SK-N-SH treated with all-trans-retinoic acid at 6 μM for 48 hours (cell line): ENCODE measurements around the gene FAR2.

Experiments used
- ATAC-seq: fragments of 200-7000 bp; cut with Tn5 transposase; 3 replicates; pipeline ENCODE4 v1.9.1; 2020; ENCODE audit warnings: mild to moderate bottlenecking, moderate library complexity
- ARNTL ChIP-seq: fragments of 450-650 bp; formaldehyde crosslinking; IDR thresholded peaks from 2 replicates; pipeline ENCODE4 v1.5.0; 2020; ENCODE audit warnings: low read depth, mild to moderate bottlenecking, moderate library complexity, borderline replicate concordance
- BACH2 ChIP-seq: fragments of 250-450 bp; sonication (Bioruptor Pico); IDR thresholded peaks from 2 replicates; pipeline ENCODE4 v1.9.0; 2021; ENCODE audit warnings: mild to moderate bottlenecking, borderline replicate concordance
- CREB5 ChIP-seq: fragments of 250-450 bp; sonication (Bioruptor Pico); IDR thresholded peaks from 2 replicates; pipeline ENCODE4 v1.5.1; 2020; ENCODE audit warnings: low read depth, mild to moderate bottlenecking, moderate library complexity
- CSDC2 ChIP-seq: fragments of 250-450 bp; sonication (Bioruptor Pico); IDR thresholded peaks from 2 replicates; pipeline ENCODE4 v1.5.0; 2020; ENCODE audit warnings: mild to moderate bottlenecking, moderate library complexity
- ESRRG ChIP-seq: fragments of 250-450 bp; sonication (Bioruptor Pico); IDR thresholded peaks from 2 replicates; pipeline ENCODE4 v1.6.1; 2021; ENCODE audit warnings: mild to moderate bottlenecking
- ISL1 ChIP-seq: fragments of 250-450 bp; sonication (Bioruptor Pico); IDR thresholded peaks from 2 replicates; pipeline ENCODE4 v2.1.2; 2022; ENCODE audit warnings: mild to moderate bottlenecking, moderate library complexity
- OSR1 ChIP-seq: fragments of 250-450 bp; sonication (Bioruptor Pico); IDR thresholded peaks from 2 replicates; pipeline ENCODE4 v1.8.0; 2022; ENCODE audit warnings: moderate library complexity, mild to moderate bottlenecking, inconsistent platforms
- PATZ1 ChIP-seq: fragments of 250-450 bp; sonication (Bioruptor Pico); IDR thresholded peaks from 2 replicates; pipeline ENCODE4 v1.8.0; 2020; ENCODE audit warnings: mild to moderate bottlenecking, moderate library complexity, borderline replicate concordance
- POU6F1 ChIP-seq: fragments of 250-450 bp; sonication (Bioruptor Pico); IDR thresholded peaks from 2 replicates; pipeline ENCODE4 v1.8.0; 2021; ENCODE audit warnings: low read depth, mild to moderate bottlenecking, moderate library complexity, borderline replicate concordance
- RARB ChIP-seq: fragments of 250-450 bp; sonication (Bioruptor Pico); IDR thresholded peaks from 2 replicates; pipeline ENCODE4 v1.8.0; 2021; ENCODE audit warnings: mild to moderate bottlenecking, moderate library complexity
- SNAI2 ChIP-seq: fragments of 250-450 bp; sonication (Bioruptor Pico); IDR thresholded peaks from 2 replicates; pipeline ENCODE4 v1.5.0; 2020; ENCODE audit warnings: mild to moderate bottlenecking, moderate library complexity
- TCF4 ChIP-seq: fragments of 250-450 bp; sonication (Bioruptor Pico); IDR thresholded peaks from 2 replicates; pipeline ENCODE4 v1.8.0; 2021; ENCODE audit warnings: mild to moderate bottlenecking, moderate library complexity, borderline replicate concordance
- TOX ChIP-seq: fragments of 250-450 bp; sonication (Bioruptor Pico); IDR thresholded peaks from 2 replicates; pipeline ENCODE4 v1.8.0; 2021; ENCODE audit warnings: mild to moderate bottlenecking, moderate library complexity, borderline replicate concordance
- TSHZ2 ChIP-seq: fragments of 250-450 bp; sonication (Bioruptor Pico); IDR thresholded peaks from 2 replicates; pipeline ENCODE4 v1.5.0; 2020; ENCODE audit warnings: mild to moderate bottlenecking, moderate library complexity
- ZC3H10 ChIP-seq: fragments of 250-450 bp; sonication (Bioruptor Pico); IDR thresholded peaks from 2 replicates; pipeline ENCODE4 v1.5.1; 2021; ENCODE audit warnings: mild to moderate bottlenecking, moderate library complexity
- ZFP3 ChIP-seq: fragments of 250-450 bp; sonication (Bioruptor Pico); IDR thresholded peaks from 2 replicates; pipeline ENCODE4 v1.5.0; 2020; ENCODE audit warnings: mild to moderate bottlenecking, moderate library complexity
- ZFP30 ChIP-seq: fragments of 450-650 bp; formaldehyde crosslinking; IDR thresholded peaks from 2 replicates; pipeline ENCODE4 v1.5.0; 2022; ENCODE audit warnings: mild to moderate bottlenecking, moderate library complexity
- ZNF565 ChIP-seq: fragments of 450-650 bp; formaldehyde crosslinking; conservative IDR thresholded peaks from 2 replicates; pipeline ENCODE4 v1.5.0; 2020; ENCODE audit warnings: low read depth, mild to moderate bottlenecking, moderate library complexity
- ZNF70 ChIP-seq: fragments of 450-650 bp; formaldehyde crosslinking; IDR thresholded peaks from 2 replicates; pipeline ENCODE4 v1.5.0; 2020; ENCODE audit warnings: mild to moderate bottlenecking, moderate library complexity

The FAR2 gene

GRCh38 chr12:29113101-29113500 is 36.0 kb upstream of the FAR2 start:
- peak; percentile 44 for ATAC-seq
- TF ChIP-seq ZC3H10 (CRISPR knock-in tag) (no peak), ZNF565 (CRISPR knock-in tag) (no peak), ZNF70 (CRISPR knock-in tag) (no peak), RARB (CRISPR knock-in tag) (no peak), TCF4 (CRISPR knock-in tag) (no peak), CREB5 (CRISPR knock-in tag) (no peak), POU6F1 (CRISPR knock-in tag) (no peak), ZFP3 (CRISPR knock-in tag) (no peak), TSHZ2 (CRISPR knock-in tag) (no peak), SNAI2 (no peak), BACH2 (CRISPR knock-in tag) (no peak), OSR1 (no peak), ZFP30 (CRISPR knock-in tag) (no peak)
- TF ChIP-seq, all 23 proteins: peak for 0

GRCh38 chr12:29116414-29116813 is 32.7 kb upstream of the FAR2 start:
- ATAC-seq, result no peak
- TF ChIP-seq ESRRG, result no peak
- no peak for TF ChIP-seq TOX (CRISPR knock-in tag)

GRCh38 chr12:29131539-29131938 is 17.5 kb upstream of the FAR2 start:
- ATAC-seq, result no peak; the same call in 2 of the 3 replicates
- TF ChIP-seq POU6F1 (CRISPR knock-in tag) (no peak), ISL1 (CRISPR knock-in tag) (no peak), PATZ1 (CRISPR knock-in tag) (no peak), ZC3H10 (CRISPR knock-in tag) (no peak), ZNF70 (CRISPR knock-in tag) (no peak), RARB (CRISPR knock-in tag) (no peak), BACH2 (CRISPR knock-in tag) (no peak), ZFP30 (CRISPR knock-in tag) (no peak), ESRRG (no peak), ZFP3 (CRISPR knock-in tag) (no peak), ARNTL (CRISPR knock-in tag) (no peak), CSDC2 (CRISPR knock-in tag) (no peak)

GRCh38 chr12:29132316-29132715 is 16.8 kb upstream of the FAR2 start:
- no peak for ATAC-seq
- TF ChIP-seq BACH2 (CRISPR knock-in tag) (no peak), ZFP3 (CRISPR knock-in tag) (no peak), ZNF70 (CRISPR knock-in tag) (no peak), TOX (CRISPR knock-in tag) (no peak)
